ENCODE data around the gene RAB31. TPM values are rescaled to one million over a fixed set of nuclear protein-coding genes. Genes with fewer than 3 reads are reported as not detected.

RAB31 gene
- total RNA-seq, 4 donors from 2014 or later = 12.2 to 22.0 (median 15.6) TPM

DNA sequence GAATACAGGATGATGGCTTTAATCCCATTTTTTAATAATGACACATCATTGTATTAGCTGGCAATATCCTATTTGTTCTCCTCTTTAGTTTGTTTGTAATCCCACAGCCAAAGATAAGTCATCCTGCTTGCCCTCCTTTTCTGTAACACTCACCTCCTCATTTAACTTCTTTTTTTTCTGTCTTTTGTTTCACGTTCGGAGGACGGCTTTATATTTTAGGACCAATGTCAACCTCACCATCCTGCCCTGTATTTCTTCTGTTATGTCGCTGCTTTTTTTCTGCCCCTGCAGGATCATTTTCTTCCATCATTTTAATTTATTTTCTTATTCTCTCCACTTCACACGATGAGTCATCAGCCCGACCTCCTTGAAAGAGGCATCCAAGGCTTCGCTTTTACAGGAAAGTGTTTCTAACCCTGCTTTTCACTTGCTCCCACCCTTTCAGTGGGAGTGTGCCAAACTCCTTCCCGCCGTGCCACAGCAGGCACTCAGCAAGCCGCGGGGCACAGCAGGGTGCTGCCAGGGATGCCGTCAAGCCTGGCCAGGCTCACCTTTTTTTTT, 11.4 kb downstream of the RAB31 start:
- H3K4me3 ChIP-seq (ENCODE audit: low read depth, poor library complexity, severe bottlenecking) = no peak overlapping the region
- TF ChIP-seq, protein P1, sequence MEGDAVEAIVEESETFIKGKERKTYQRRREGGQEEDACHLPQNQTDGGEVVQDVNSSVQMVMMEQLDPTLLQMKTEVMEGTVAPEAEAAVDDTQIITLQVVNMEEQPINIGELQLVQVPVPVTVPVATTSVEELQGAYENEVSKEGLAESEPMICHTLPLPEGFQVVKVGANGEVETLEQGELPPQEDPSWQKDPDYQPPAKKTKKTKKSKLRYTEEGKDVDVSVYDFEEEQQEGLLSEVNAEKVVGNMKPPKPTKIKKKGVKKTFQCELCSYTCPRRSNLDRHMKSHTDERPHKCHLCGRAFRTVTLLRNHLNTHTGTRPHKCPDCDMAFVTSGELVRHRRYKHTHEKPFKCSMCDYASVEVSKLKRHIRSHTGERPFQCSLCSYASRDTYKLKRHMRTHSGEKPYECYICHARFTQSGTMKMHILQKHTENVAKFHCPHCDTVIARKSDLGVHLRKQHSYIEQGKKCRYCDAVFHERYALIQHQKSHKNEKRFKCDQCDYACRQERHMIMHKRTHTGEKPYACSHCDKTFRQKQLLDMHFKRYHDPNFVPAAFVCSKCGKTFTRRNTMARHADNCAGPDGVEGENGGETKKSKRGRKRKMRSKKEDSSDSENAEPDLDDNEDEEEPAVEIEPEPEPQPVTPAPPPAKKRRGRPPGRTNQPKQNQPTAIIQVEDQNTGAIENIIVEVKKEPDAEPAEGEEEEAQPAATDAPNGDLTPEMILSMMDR (IDR thresholded peaks at IDR 0.05) = no peak
- no peak for TF ChIP-seq POLR2A (IDR thresholded peaks at IDR 0.05)
- intact Hi-C loops (cut with DNase I; ENCODE audit: low total_unique reads) = no loop called here
- WGBS, 2 donors = 20 to 33% methylated on average over 12 of the region's 12 CpGs
- peak; percentile 30 to 82 for DNase-seq (ENCODE audit: low spot score in 2 of 2)

DNA sequence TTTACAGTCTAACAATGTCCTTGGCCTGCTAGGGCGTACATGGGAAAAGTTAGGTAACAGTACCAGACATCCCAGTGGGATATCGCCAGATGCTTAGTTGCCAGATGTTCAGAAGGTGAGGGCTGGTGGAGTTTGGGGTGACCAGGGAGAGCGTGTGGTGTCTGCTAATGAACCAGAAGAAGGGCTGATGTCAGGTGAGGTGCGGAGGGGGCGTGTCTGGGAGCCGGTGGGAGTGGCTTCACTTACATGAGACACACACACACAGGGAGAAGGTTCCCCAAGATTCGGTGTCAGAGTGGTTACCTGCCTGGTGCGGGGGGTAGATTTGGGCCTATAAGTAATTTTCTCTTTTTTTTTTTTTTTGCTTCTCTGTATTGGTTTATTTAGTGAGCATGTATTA, 12.2 kb downstream of the RAB31 start:
- TF ChIP-seq, protein P1 (IDR thresholded peaks at IDR 0.05) = no peak
- TF ChIP-seq POLR2A (IDR thresholded peaks at IDR 0.05) = no peak
- H3K4me3 ChIP-seq (ENCODE audit: low read depth, poor library complexity, severe bottlenecking) = no peak overlapping the region
- 81 to 84% methylated on average over 8 of the region's 8 CpGs for whole genome bisulfite sequencing, 2 donors
- intact Hi-C loops (cut with DNase I; ENCODE audit: low total_unique reads) = no loop called here
- DNase-seq (ENCODE audit: low spot score in 2 of 2) = peak in 1 of 2 donors; percentile 83

DNA sequence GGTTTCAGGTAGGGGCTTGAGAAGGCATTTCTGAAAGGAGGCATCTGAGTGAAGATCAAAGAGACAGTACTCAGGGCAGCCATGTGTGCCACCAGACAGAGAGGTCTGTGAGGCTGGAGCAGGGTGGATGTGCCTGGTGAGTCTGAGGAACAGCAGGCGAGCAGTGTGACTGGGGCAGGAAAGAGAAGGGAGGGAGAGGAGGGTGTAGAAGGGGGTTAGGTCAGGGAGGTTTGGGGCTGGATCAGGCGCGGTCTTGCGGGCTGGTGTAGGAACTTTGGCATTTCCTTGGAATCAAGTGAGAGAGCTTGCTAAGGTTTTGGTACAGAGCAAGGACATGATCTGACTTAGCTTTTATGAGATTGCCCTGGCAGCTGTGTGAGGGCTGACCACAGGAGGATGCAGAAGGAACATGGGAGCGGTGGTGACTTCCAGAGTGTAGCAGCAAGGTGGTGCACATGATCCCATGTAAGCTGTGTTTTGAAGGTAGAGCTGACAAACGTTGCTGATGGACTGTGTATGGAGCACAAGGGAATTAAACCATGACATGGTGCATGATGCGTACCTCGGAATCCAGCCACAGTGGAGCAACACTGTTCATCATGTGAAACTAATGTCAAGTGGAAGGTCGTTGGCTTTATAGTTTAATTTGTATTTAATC, 13.9 kb downstream of the RAB31 start:
- TF ChIP-seq, protein P1 (IDR thresholded peaks at IDR 0.05) = no peak
- no peak for TF ChIP-seq POLR2A (IDR thresholded peaks at IDR 0.05)
- no peak overlapping the region for H3K4me3 ChIP-seq (ENCODE audit: low read depth, poor library complexity, severe bottlenecking)
- peak in 1 of 2 donors; percentile 70 for DNase-seq (ENCODE audit: low spot score in 2 of 2)
- 79 to 81% methylated on average over 9 of the region's 9 CpGs for WGBS, 2 donors
- intact Hi-C loops (cut with DNase I; ENCODE audit: low total_unique reads) = no loop called here

DNA sequence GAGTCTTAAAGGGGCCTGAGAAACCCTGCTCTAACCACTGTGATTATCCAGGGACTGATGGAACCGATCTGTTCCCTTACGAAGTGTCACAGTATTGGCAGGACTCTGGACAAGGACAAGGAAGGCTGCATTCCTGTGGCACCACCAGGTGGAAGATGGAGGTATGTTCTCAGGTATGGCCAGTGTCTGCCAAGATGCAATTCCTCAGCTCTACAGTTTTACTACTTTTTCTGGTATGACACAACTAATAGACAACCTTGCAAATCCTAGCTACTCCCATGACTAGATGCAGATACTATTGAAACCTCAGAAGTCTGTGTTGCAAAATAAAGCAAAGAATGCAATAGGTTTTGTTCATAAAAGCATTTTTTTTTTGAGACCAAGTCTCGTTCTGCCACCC, 14.6 kb downstream of the RAB31 start:
- TF ChIP-seq, protein P1 (IDR thresholded peaks at IDR 0.05) = no peak
- no peak for TF ChIP-seq POLR2A (IDR thresholded peaks at IDR 0.05)
- intact Hi-C loops (cut with DNase I; ENCODE audit: low total_unique reads) = no loop called here
- DNase-seq (ENCODE audit: low spot score in 2 of 2) = peak in 1 of 2 donors; percentile 35
- 52 to 56% methylated on average over 3 of the region's 3 CpGs for WGBS, 2 donors
- H3K4me3 ChIP-seq (ENCODE audit: low read depth, poor library complexity, severe bottlenecking) = no peak overlapping the region

DNA sequence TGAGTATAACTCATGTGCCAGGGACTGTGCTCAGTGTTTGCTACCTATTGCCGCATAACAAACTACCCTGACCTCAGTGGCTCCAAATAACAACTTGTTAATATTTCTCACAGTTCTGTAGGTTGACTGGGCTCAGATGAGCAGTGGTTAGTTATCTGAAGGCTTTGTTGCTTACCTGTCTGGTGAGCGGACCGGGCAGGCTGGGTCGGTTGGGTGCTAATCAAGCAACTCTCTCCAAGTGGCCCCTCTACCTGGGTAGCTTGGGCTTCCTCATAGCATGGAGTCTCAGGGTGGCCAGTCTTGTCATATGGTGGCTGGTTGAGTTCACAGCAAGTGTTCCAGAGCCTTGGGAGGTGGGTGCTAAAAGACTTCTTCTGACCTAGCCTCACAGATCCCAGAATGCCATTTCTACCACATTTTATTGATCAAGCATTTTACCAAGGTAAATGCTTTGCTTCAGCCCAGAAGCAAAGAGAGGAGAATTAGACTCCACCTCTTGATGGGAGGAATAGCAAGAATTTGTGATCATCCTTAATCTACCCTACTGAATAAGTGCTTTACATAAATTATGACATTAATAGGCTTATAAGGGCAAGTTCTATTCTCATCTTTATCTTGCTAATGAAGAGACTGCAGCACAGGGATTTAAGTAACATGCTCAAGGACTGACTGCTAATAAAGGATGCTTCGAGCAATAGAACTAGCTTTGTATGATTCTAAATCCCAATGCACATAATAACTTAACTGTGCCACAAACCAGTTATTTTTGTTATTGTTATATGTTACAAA, 16.9 kb downstream of the RAB31 start:
- DNase-seq (ENCODE audit: low spot score in 2 of 2) = no peak
- 97 to 100% methylated on average over 5 of the region's 5 CpGs for WGBS, 2 donors
- no peak overlapping the region for H3K4me3 ChIP-seq (ENCODE audit: low read depth, poor library complexity, severe bottlenecking)
- intact Hi-C loops (cut with DNase I; ENCODE audit: low total_unique reads) = loop anchor here (5.0 kb wide), 1 partner anchor 368 kb away; no protein-coding TSS in a partner anchor
- no peak for TF ChIP-seq POLR2A (IDR thresholded peaks at IDR 0.05)
- TF ChIP-seq, protein P1 (IDR thresholded peaks at IDR 0.05) = no peak

Data from lower leg skin (tissue), 4 donors.